ENCODE data around the gene CUL9.

The CUL9 gene

GRCh38 chr6:43239054-43239453 is 57.1 kb downstream of the CUL9 start:
- H3K4me3 ChIP-seq (ENCODE audit: low read depth, low read length): no peak overlapping the region
- no peak for DNase-seq (ENCODE audit: low read depth)
- TF ChIP-seq CTCF (IDR thresholded peaks at IDR 0.05; ENCODE audit: insufficient read depth, low read depth, low read length, missing control alignments): no peak

GRCh38 chr6:43240950-43241349 is 59.0 kb downstream of the CUL9 start:
- no peak for DNase-seq (ENCODE audit: low read depth)
- H3K4me3 ChIP-seq (ENCODE audit: low read depth, low read length): no peak overlapping the region
- TF ChIP-seq CTCF (IDR thresholded peaks at IDR 0.05; ENCODE audit: insufficient read depth, low read depth, low read length, missing control alignments): no peak

DNA sequence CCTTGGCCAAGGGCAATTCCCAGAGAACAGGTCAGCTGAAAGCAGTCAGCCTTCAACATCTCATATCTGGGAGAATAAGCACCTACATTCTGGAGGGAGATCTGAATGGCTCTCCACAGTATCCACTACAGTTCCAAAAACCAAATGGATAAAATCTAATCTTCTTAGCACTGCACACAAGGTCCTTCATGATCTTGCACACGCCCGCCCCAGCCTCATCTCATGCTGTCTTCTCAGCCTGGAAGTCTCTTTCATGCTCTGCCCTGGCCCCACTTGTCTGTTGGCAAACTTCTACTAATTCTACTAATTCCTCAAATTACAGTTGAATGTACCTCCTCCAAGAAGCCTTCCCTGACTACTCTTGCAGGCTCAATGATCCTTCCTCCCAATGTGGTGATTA is 59.5 kb downstream of the CUL9 start:
- H3K4me3 ChIP-seq (ENCODE audit: low read depth, low read length): no peak overlapping the region
- no peak for TF ChIP-seq CTCF (IDR thresholded peaks at IDR 0.05; ENCODE audit: insufficient read depth, low read depth, low read length, missing control alignments)
- no peak for DNase-seq (ENCODE audit: low read depth)

- no peak within 1 kb of the TSS for H3K4me3 ChIP-seq (ENCODE audit: low read depth, low read length)
- no peak for TF ChIP-seq CTCF (IDR thresholded peaks at IDR 0.05; ENCODE audit: insufficient read depth, low read depth, low read length, missing control alignments)
- DNase-seq (ENCODE audit: low read depth): no peak
These were observed 61.1 kb downstream of the CUL9 start, which contains the start of gene TTBK1 for GRCh38 chr6:43242908-43243663. TTBK1 (plus strand) TSS chr6:43243481; CDS start chr6:43246661, 3,180 bp downstream.

GRCh38 chr6:43243664-43244321 is 61.8 kb downstream of the CUL9 start:
- no peak for DNase-seq (ENCODE audit: low read depth)
- H3K4me3 ChIP-seq (ENCODE audit: low read depth, low read length): no peak overlapping the region
- no peak for TF ChIP-seq CTCF (IDR thresholded peaks at IDR 0.05; ENCODE audit: insufficient read depth, low read depth, low read length, missing control alignments)

DNA sequence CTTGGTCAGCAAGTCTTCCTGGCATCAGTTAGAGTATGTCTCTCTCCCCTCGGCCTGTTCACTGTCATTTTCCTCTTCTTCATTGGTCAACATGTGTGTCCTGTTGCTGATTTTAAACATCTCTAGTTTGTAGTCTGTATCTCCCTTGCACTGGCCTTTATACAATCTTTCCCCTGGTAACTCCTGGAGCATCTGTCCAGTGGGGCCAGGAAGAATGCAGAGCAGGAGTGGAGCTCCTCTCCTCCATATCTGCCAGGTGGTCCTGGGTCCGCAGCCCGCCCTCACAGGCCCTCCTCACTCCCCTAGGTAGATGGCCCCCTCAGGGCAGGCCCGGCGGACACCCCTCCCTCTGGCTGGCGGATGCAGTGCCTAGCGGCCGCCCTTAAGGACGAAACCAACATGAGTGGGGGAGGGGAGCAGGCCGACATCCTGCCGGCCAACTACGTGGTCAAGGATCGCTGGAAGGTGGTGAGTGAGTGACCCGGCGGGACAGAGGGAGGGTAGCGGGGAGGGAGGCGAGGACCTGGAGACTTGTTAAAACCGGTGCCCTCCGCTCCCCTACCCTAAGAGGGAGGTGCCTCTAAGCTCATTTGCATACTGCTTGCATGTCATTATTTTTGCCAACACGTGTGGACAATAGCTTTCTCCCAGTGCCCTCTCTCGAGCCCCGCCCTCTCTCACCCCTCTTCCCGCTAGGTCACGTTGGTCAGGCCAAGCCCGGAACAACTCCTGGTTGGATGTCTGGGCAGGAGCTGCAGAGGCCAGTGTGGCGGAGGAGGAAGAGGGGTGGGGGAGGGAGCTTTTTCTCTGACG is 64.5 kb downstream of the CUL9 start:
- TF ChIP-seq CTCF (IDR thresholded peaks at IDR 0.05; ENCODE audit: insufficient read depth, low read depth, low read length, missing control alignments): no peak
- H3K4me3 ChIP-seq (ENCODE audit: low read depth, low read length): peak overlapping the region; percentile 55
- DNase-seq (ENCODE audit: low read depth): peak; percentile 57

Measured in GM12865 (cell line).